GM21367 (cell line): Measurements from ENCODE around the gene PEDS1.
"Not testable (repeated sequence)": the region's sequence is repeated elsewhere in the genome, so short reads cannot be mapped to it uniquely, and the experiment has no call there.

ENCODE experiments used
- ATAC-seq: cut with Tn5 transposase; IDR thresholded peaks from one replicate; pipeline ENCODE4 v1.9.1; 2021; ENCODE audit not compliant: unreplicated experiment

Gene PEDS1

DNA sequence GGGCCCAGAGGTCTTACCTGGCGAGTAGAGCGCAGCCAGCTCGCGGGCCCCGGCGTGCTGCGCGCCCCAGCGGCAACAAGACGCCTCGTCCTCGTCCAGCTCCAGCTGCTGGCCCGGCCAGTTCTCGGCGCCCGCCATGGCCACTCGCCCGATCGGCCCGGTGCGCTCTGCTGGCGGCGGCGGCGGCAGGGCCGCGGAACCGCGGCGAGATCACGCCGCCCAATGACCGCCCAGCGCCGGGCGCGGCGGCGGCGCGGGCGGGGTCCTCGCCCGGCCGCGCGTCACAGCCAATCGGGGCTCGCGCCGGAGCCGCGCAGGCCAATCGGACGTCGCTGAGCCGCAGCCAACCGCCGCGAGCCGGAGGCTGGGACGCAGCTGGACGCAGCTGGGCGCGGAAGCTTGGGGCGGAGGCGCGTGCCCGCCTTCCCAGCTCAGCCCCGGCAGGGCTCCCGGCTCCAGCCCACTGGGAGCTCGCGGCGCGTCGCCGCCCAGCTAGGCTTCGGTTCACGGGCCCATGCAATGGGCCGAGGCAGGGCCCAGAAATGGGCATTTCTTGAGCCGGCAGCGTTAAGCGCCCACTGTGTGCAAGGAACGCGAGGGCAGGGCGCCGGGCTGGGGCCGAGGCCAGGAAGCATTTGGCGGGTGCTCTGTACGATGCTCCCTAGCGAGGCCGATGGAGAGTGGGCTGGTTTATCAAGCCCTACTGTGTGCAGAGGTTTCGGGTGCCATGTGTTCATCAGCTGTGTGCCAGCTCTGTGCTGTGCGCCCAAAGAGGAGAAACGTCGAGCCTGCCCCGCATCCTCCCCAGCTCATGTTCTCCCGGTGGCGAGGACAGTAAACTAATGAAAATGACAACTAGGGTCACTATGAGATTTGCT, at the start of gene PEDS1:
Gene PEDS1, minus strand, starts transcription at position 224 of the 878 bp plus-strand sequence. Its CDS starts 86 bp downstream, at position 138.
- ATAC-seq = peak; percentile 93

DNA sequence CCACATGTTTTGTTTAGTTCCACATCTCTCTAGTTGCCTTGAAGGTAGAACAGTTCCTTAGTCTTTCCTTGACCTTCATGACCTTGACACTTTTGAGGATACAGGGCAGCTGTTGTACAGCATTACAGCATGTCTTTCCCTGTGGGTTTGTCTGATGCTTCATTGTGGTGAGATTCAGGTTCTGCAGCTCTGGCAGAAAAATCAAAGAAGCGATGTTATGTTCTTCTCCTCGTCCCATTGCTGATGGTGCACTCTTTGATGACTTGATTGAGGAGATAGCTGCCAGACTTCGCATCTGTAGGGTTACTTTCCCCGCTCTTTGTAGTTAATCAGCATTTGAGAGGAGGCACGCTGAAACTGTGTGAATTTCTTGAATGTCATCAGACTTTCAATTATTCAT, 49.2 kb upstream of the PEDS1 start:
- no peak for ATAC-seq

DNA sequence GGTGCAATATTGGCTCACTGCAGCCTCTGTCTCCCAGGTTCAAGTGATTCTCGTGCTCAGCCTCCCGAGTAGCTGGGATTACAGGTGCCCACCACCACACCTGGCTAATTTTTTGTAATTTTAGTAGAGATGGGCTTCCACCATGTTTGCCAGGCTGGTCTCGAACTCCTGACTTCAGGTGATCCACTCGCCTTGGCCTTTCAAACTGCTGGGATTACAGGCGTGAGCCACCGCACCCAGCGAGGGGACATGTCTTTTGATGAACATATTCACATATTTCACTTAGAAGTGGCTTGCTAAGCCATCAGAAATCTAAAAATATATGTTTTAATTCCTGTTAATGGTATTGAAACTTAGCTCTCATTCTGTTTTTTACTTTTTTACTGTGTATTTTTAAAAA, 48.2 kb upstream of the PEDS1 start:
- not testable (repeated sequence) for ATAC-seq

DNA sequence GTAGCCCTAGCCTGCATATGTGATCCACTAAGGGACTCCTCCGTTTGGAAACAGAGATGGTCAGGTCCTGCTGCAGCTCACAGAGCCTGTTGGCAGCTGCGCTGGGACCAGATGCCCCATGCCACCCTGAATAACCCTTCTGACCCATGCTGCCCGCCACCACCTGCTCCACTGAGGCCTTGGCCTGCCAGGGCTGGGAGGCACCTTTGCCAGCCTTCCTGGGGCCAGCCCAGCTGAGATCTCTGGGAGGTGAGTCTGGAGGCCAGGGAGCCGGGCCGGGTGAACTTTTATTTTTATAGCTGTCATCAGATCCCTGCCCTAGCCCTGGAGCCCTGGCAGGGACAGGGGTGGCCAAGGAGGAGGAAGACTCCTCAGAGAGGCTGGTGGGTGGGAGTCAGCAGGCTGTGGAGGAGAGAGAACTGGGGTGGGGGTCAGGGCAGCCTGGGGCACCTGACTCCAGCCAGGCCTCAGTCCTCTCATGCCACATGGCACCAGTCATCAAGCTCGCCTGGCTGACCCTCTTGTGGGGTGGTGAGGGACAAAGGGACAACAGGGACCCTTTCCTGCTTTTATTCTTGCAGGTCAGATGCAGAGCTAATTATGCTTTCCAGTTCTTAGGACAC, 47.1 kb upstream of the PEDS1 start:
- ATAC-seq = no peak

DNA sequence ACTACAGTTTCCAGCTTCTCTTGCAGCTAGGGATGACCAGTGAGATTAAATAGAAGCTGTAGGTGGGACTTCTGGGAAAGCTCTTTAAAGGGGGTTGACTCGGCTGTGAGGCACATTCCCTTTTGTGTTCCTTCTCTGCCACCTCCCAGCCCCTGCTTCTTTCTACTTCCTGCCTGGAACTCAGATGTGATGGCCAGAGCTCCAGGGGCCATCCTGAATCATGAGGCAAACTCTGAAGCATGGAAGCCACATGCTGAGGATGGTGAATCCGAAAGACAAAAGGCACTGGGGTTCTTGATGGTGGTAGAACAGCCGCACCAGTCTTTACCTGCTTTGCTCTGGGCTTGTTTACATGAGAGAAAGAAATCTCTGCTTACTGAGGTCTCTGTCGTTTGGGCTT, 46.2 kb upstream of the PEDS1 start:
- ATAC-seq = no peak

DNA sequence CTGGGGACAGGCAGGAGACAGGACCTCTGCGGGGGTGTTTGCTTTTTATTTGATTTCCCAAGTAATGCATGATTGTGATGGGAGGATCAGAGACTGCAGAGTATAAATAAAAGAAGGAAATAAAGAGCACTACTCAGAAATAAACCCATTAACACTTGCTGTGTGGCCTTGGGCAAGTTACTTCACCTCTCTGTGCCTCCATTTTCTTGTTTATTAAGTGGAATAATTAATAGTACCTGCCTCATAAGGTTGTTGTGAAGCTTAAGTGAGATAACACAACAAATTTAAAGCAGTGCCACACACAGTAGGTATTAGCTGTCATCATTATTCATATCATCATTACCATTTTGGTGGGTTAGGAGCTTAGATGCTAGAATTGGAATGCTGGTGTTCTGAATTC, 45.2 kb upstream of the PEDS1 start:
- ATAC-seq = no peak

DNA sequence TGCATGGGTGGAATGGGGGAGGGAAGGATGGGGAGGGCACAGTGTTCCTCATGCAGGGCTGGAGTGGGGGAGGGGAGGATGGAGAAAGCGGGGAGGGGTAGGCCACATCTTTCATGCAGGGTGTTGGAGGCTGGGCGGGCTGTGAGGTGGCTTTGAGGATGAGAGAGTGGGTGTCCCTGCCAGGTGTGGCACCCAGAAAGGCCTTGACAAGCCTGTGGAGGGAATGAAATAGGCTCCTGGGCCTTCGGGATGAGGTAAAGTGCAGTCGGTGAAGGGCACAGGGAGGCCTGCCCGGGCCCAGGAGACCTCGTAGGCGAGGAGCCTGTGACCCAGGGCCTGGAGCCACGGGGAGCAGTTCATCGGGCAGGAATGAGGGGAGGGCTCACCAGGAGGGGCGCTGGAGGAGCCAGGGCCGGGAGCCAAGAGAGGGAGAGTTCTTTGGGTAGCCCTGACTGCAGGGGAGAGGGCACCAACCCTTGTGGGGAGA, 44.7 kb upstream of the PEDS1 start:
- ATAC-seq = no peak

DNA sequence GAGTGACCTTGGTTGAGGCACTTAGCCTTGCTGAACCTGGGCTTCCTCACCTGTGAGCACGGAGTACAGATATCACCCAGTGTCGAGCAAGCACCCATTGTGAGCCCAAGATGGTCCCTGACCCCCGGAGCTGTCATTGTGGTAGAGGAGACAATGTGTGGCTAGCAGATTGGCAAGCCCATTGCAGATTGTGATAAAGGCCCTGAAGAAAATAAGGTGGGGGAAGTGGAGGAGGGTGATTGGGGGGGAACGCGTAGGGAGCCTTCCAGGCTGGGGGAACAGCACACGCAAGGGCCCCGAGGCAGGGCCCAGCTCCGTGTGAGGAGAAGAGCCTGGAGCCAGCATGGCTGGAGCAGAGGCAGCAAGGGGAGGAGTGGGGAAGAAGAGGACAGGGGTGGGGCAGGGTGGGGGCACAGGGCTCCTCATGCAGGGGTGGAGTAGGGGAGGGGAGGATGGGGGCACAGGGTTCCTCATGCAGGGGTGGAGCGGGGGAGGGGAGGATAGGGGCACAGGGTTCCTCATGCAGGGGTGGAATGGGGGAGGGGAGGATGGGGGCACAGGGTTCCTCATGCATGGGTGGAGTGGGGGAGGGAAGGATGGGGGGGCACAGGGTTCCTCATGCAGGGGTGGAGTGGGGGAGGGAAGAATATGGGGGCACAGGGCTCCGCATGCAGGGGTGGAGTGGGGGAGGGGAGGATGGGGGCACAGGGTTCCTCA, 44.1 kb upstream of the PEDS1 start:
- ATAC-seq = no peak

DNA sequence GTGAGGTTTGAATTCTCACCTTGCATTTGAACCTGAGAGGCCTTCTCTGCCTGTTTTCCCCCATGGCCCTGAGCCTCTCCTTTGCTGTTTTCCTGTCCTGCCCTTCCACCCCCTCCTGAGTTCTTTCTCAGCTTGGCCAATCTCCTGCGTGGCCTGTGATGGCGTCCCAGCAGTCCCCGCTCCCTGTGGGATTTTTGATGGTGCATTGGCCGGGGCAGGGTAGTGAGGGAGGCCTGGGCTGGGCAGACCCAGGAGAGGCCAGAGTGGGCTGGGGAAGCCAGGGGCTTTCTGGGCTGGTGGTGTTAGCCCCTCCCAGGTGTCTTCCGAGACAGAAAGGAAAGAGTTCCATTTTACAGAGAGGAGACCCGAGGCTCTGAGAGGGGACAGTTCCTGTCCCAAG, 43.4 kb upstream of the PEDS1 start:
- ATAC-seq = no peak

DNA sequence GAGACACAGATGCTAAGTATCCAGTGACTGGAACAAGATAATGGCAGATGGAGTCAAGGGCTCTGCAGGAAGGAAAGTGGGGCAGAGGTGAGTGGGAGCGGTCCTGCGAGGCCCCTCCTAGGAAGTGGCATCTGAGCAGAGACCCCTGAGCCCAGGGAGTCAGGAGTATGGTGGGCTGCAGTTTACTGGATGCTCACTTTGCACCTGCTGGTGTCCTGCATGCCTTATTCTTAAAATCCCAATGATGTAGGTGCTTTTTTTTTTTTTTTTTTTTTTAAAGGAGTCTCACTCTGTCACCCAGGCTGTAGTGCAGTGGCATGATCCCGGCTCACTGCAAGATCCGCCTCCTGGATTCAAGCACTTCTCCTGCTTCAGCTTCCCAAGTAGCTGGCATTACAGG, 42.7 kb upstream of the PEDS1 start:
- no peak for ATAC-seq

DNA sequence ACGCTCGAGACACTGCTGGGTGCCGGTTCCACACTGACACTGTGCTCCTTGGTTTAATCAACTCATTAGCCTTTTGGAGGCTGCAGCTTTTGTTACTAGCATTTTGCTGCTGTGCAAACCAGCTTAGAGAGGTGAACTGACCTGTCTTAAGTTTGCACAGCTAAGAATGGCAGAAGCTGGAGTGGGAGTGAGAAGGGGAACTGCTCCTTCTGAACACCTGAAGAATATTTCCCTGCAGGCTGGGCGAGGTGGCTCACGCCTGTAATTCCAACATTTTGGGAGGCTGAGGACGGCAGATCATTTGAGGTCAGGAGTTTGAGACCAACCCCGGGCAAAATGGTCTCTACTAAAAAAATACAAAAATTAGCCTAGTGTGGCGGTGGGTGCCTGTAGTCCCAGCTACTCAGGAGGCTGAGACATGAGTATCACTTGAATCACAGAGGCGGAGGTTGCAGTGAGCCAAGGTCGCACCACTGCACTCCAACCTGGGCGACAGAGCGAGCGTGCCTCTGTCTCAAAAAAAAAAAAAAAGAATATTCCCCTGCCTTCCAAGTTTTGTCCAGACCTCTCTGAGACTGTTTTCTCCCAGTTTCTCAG, 42.1 kb upstream of the PEDS1 start:
- no peak for ATAC-seq

DNA sequence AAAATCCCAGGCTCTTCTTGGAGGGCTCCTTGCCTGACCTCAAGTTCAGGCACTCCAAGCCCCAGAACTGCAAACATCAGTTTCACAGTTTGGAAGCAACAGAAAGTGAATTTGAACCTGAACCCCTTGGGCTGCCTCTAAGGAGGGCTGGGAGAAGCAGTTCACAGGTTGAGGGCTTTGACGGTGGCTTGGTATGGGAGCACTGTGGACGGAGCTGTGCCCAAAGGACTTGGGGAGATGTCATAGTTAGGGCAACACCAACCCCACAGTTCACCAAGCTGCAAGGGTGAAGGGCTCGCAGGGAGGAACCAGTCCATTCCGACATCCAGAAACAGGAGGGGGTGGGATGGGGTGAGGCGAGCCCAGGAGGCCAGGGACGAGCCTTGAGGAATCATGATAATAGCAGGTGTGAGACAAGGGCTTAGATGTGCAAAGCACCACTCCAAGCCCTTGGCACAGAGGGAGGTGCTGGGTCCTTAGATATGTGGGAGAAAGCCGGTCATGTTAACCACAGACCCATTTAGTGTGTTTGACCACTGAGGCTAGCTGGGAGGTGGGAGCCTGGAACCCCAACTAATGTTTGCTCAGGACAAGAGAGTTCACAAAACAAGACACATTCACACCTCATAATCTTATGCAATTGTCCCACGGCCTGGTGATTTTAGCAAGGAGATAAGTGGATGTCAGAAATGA, 41.5 kb upstream of the PEDS1 start:
- ATAC-seq = no peak

DNA sequence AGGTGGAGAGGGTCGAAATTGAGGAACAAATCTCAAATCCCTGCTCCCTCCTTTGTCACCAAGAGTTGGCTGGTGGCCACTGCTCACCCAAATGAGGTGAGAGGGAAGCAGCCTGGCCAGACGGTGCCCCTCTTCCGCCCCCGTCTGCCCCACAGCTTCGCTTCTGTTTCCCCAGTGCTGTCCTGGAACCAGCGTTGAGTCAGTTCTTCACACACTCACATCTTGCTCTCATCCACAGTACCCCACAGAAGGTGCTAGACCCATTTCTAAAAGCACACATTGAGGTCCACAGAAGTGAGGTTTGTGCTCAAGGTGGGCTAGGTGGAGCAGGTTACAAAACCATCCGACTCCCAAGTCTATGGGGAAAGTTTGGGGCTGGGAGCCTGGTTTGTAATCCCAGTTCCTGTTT, 40.9 kb upstream of the PEDS1 start:
- no peak for ATAC-seq

DNA sequence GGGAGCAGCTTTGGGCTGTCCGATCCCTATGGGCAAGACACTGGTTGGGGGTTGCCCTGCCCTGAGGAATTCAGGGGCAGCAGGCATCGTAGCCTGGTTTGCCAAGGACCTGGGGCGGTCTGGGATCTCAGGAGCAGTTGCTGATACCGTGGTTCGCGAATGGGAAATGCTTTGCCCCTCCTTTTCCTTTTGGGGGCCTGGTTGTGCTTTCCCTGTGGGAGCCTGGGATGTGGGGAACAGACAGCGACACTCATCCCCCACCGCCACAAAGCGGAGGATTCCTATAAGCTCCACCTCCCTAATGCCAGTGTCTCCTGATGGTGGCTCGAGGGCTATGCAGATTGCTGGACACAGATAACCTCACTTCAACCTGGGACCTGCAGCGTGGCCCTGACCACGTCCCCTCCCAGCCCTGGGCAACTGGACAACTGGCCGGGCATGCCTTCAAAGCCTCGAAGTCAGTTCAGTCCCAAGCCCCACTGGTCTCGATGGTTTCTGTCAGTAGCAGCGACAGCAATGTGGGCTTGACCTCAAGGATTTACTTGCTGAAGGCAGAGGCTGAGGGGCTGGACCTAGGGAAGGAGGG, 40.4 kb upstream of the PEDS1 start:
- ATAC-seq = no peak

DNA sequence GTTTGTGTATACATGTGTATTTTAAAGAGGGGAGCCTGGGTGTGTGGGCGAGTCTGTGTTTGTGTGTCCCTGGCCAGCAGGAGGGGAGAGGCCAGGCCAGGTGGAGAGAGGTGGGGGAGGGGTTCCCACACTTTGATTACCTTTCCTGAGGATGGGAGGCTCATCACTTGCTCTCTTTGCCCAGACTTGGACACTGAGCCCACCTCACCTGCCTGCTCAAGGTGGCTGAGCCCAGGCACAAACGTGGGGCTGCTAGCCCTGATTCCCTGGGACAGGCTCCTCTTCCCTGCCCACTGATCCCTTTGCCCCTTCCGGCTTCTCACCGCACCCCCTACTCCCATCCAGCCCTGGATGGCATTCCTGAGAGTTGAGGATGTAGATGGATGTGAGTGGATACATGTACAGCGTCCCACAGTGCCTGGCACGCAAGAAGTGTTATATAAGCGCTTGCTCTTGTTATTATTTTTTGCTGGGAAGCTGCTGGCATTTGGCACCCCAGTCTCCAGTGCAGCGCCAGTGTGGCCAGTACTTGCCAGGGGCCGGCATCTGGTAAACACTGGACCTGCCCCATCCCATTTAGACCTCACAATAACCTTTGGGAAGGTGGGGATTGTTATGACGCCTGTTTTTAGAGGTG, 39.8 kb upstream of the PEDS1 start:
- no peak for ATAC-seq

DNA sequence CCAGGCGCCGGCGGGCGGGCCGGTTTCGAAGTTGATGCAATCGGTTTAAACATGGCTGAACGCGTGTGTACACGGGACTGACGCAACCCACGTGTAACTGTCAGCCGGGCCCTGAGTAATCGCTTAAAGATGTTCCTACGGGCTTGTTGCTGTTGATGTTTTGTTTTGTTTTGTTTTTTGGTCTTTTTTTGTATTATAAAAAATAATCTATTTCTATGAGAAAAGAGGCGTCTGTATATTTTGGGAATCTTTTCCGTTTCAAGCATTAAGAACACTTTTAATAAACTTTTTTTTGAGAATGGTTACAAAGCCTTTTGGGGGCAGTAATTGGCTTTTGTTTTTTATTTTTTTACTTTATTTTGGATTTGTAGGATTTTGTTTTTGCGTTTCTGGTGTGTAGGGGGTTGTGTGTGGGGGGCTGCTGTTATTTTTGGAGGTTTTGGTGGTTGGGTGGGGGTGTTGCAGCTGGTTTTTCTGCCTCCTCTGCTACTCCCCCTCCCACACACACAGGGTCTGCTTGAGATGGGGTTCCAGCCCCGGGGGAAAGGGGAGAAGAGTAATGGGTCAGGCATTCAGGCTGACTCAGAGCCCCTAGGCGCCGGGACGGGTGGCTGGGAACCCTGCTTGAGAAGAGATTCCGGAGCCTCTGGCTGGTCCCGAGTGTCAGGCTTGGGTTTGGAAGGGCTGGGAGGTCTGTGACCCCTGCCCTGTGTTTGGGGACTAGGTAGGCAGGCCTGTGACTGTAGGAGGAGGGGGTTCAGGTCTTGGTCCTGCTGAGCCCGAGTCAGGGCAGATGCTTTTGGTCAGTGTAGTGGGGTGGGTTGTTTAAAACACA, 39.1 kb upstream of the PEDS1 start:
- ATAC-seq = no peak

DNA sequence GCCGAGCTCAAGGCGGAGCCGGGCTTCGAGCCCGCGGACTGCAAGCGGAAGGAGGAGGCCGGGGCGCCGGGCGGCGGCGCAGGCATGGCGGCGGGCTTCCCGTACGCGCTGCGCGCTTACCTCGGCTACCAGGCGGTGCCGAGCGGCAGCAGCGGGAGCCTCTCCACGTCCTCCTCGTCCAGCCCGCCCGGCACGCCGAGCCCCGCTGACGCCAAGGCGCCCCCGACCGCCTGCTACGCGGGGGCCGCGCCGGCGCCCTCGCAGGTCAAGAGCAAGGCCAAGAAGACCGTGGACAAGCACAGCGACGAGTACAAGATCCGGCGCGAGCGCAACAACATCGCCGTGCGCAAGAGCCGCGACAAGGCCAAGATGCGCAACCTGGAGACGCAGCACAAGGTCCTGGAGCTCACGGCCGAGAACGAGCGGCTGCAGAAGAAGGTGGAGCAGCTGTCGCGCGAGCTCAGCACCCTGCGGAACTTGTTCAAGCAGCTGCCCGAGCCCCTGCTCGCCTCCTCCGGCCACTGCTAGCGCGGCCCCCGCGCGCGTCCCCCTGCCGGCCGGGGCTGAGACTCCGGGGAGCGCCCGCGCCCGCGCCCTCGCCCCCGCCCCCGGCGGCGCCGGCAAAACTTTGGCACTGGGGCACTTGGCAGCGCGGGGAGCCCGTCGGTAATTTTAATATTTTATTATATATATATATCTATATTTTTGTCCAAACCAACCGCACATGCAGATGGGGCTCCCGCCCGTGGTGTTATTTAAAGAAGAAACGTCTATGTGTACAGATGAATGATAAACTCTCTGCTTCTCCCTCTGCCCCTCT, 38.2 kb upstream of the PEDS1 start:
- no peak for ATAC-seq

DNA sequence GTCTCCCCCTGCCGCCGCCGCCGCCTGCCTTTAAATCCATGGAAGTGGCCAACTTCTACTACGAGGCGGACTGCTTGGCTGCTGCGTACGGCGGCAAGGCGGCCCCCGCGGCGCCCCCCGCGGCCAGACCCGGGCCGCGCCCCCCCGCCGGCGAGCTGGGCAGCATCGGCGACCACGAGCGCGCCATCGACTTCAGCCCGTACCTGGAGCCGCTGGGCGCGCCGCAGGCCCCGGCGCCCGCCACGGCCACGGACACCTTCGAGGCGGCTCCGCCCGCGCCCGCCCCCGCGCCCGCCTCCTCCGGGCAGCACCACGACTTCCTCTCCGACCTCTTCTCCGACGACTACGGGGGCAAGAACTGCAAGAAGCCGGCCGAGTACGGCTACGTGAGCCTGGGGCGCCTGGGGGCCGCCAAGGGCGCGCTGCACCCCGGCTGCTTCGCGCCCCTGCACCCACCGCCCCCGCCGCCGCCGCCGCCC, 37.6 kb upstream of the PEDS1 start:
- ATAC-seq = no peak
